Peyer's patch (tissue), 4 donors: ENCODE measurements around the gene NPAT.

Experiments
- CTCF ChIP-seq, 6 experiments: fragments of 450-650 bp in 4 of 6; fragments of 200-600 bp in 2 of 6; sonication (generic) in 1 of 6; IDR thresholded peaks; one replicate each; pipeline ENCODE4 v1.5.1; 2017 to 2019; ENCODE audit warnings: antibody characterized with exemption in 6 of 6, mild to moderate bottlenecking in 3 of 6, moderate library complexity in 1 of 6
- POLR2A ChIP-seq, 2 donors: fragments of 450-650 bp; IDR thresholded peaks; one replicate each; pipeline ENCODE4 v1.5.1; 2017; ENCODE audit warnings: antibody characterized with exemption in 2 of 2, mild to moderate bottlenecking in 2 of 2, moderate library complexity in 2 of 2

DNA sequence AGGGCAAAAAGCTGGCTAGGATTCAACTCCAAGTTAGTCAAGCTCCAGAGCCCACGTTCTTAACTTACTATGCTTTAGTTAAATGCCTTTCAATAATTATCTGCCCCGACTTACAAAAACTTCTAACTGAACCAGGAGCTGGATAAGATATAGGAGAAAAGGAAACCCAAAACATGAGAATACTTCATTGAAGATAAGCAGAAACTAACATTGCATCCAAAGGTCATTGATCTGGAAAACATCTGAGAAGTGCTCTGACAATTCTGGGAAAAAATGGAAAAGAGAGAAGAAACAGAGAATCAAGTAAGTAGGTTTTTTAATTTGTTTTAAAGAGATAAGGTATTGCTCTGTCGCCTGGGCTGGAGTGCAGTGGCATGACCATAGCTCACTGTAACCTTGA, 73.9 kb downstream of the NPAT start:
- no peak for TF ChIP-seq CTCF (IDR thresholded peaks at IDR 0.05)
- TF ChIP-seq POLR2A (IDR thresholded peaks at IDR 0.05) = no peak
